K562 (cell line): ENCODE results near the gene PTGIR.

Experiments
- BRCA1 ChIP-seq, 2 experiments: fragments of 450-650 bp in 1 of 2; sonication (generic) in 1 of 2; formaldehyde crosslinking in 1 of 2; IDR thresholded peaks; 2 replicates each; pipeline versions ENCODE4 v1.5.0 to v1.6.1; 2017 to 2020; ENCODE audit warnings: mild to moderate bottlenecking in 1 of 2, missing genetic modification reagents in 1 of 2
- CBX5 ChIP-seq: IDR thresholded peaks from 2 replicates; pipeline ENCODE4 v1.6.1; 2014; ENCODE audit warnings: low read depth, borderline replicate concordance
- FOXM1 ChIP-seq, 2 experiments: fragments of 450-650 bp in 1 of 2; sonication (generic) in 1 of 2; formaldehyde crosslinking in 1 of 2; IDR thresholded peaks; 2 replicates each; pipeline versions ENCODE4 v1.6.1 to v1.9.0; 2017 to 2022; ENCODE audit warnings: low read depth in 2 of 2, mild to moderate bottlenecking in 2 of 2, missing genetic modification reagents in 1 of 2, moderate library complexity in 1 of 2
- HDAC6 ChIP-seq: IDR thresholded peaks from 2 replicates; pipeline ENCODE4 v1.6.1; 2012; ENCODE audit warnings: low read depth, mild to moderate bottlenecking, control low read depth, inconsistent platforms, low read length, moderate library complexity
- HDGF ChIP-seq: fragments of 450-650 bp; IDR thresholded peaks from 2 replicates; pipeline ENCODE4 v1.6.1; 2016
- ZBTB7A ChIP-seq: IDR thresholded peaks from 2 replicates; pipeline ENCODE4 v1.6.1; 2011; ENCODE audit warnings: low read depth, mild to moderate bottlenecking, low read length, moderate library complexity, borderline replicate concordance; ENCODE audit not compliant: control insufficient read depth
- TF ChIP-seq, protein P1 (sequence below), 3 experiments: fragments of 200-800 bp in 1 of 3; fragments of 250-450 bp in 1 of 3; fragments of 450-650 bp in 1 of 3; sonication (Bioruptor Pico) in 1 of 3; sonication (Bioruptor generic) in 1 of 3; formaldehyde crosslinking in 1 of 3; IDR thresholded peaks; 2 replicates each; pipeline versions ENCODE4 v1.6.1 to v1.8.0; 2016 to 2022; ENCODE audit warnings: mild to moderate bottlenecking in 2 of 3, missing genetic modification characterization in 2 of 3, missing compliant biosample characterization in 1 of 3, moderate library complexity in 1 of 3
- TF ChIP-seq, protein P2 (sequence below), 2 experiments: fragments of 450-650 bp; IDR thresholded peaks; 2 replicates each; pipeline ENCODE4 v1.6.1; 2016
- TF ChIP-seq, protein P3 (sequence below), 3 experiments: IDR thresholded peaks in 2 of 3; conservative IDR thresholded peaks in 1 of 3; 2 replicates each; pipeline ENCODE4 v1.5.1; 2011 to 2012; ENCODE audit warnings: low read length in 3 of 3, mild to moderate bottlenecking in 3 of 3, control low read depth in 2 of 3, improper control_type of control experiment in 1 of 3, inconsistent platforms in 1 of 3, low read depth in 1 of 3, mixed read lengths in 1 of 3, moderate library complexity in 1 of 3; ENCODE audit not compliant: insufficient read depth in 2 of 3

DNA sequence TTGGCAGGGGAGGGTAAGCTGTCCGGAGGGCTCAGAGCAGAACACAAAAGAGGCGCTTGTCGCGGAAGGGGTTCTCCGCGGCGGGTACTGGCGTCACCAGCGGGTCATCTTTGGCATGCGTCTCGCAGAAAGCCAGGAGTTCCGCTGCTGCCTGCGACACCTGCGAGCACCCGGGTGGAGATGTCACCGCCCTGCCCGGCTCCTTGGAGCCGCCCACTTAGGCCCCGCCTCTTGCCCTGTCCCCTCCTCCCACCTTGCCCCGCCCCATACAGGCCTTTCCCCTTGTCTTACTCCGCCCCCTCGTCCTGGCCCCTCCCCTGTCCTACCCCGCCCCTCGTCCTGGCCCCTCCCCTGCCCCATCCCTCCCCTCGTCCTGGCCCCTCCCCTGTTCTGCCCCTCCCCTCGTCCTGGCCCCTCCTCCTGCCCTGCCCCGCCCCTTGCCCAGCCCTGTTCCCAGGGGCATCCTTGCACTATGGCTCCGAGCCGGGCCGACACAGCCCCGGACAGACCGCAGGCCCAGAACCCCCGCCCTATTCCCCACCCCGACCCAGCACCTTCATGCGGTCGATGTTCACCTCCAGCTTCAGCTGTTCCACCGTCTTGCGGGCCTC lies 9.3 kb upstream of the PTGIR start:
- TF ChIP-seq, protein P1, sequence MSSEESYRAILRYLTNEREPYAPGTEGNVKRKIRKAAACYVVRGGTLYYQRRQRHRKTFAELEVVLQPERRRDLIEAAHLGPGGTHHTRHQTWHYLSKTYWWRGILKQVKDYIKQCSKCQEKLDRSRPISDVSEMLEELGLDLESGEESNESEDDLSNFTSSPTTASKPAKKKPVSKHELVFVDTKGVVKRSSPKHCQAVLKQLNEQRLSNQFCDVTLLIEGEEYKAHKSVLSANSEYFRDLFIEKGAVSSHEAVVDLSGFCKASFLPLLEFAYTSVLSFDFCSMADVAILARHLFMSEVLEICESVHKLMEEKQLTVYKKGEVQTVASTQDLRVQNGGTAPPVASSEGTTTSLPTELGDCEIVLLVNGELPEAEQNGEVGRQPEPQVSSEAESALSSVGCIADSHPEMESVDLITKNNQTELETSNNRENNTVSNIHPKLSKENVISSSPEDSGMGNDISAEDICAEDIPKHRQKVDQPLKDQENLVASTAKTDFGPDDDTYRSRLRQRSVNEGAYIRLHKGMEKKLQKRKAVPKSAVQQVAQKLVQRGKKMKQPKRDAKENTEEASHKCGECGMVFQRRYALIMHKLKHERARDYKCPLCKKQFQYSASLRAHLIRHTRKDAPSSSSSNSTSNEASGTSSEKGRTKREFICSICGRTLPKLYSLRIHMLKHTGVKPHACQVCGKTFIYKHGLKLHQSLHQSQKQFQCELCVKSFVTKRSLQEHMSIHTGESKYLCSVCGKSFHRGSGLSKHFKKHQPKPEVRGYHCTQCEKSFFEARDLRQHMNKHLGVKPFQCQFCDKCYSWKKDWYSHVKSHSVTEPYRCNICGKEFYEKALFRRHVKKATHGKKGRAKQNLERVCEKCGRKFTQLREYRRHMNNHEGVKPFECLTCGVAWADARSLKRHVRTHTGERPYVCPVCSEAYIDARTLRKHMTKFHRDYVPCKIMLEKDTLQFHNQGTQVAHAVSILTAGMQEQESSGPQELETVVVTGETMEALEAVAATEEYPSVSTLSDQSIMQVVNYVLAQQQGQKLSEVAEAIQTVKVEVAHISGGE (CRISPR knock-in tag; IDR thresholded peaks at IDR 0.05), result no peak
- no peak for TF ChIP-seq BRCA1 (IDR thresholded peaks at IDR 0.05)
- no peak for TF ChIP-seq BRCA1 (CRISPR knock-in tag; IDR thresholded peaks at IDR 0.05)
- TF ChIP-seq, protein P2, sequence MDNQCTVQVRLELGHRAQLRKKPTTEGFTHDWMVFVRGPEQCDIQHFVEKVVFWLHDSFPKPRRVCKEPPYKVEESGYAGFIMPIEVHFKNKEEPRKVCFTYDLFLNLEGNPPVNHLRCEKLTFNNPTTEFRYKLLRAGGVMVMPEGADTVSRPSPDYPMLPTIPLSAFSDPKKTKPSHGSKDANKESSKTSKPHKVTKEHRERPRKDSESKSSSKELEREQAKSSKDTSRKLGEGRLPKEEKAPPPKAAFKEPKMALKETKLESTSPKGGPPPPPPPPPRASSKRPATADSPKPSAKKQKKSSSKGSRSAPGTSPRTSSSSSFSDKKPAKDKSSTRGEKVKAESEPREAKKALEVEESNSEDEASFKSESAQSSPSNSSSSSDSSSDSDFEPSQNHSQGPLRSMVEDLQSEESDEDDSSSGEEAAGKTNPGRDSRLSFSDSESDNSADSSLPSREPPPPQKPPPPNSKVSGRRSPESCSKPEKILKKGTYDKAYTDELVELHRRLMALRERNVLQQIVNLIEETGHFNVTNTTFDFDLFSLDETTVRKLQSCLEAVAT (IDR thresholded peaks at IDR 0.05), result no peak
- no peak for TF ChIP-seq ZBTB7A
- TF ChIP-seq CBX5, result no peak
- TF ChIP-seq HDAC6, result no peak
- no peak for TF ChIP-seq FOXM1 (IDR thresholded peaks at IDR 0.05; ENCODE audit: low read depth)
- TF ChIP-seq FOXM1 (CRISPR knock-in tag; IDR thresholded peaks at IDR 0.05; ENCODE audit: low read depth), result no peak
- no peak for TF ChIP-seq HDGF
- TF ChIP-seq, protein P3, sequence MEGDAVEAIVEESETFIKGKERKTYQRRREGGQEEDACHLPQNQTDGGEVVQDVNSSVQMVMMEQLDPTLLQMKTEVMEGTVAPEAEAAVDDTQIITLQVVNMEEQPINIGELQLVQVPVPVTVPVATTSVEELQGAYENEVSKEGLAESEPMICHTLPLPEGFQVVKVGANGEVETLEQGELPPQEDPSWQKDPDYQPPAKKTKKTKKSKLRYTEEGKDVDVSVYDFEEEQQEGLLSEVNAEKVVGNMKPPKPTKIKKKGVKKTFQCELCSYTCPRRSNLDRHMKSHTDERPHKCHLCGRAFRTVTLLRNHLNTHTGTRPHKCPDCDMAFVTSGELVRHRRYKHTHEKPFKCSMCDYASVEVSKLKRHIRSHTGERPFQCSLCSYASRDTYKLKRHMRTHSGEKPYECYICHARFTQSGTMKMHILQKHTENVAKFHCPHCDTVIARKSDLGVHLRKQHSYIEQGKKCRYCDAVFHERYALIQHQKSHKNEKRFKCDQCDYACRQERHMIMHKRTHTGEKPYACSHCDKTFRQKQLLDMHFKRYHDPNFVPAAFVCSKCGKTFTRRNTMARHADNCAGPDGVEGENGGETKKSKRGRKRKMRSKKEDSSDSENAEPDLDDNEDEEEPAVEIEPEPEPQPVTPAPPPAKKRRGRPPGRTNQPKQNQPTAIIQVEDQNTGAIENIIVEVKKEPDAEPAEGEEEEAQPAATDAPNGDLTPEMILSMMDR (IDR thresholded peaks at IDR 0.05 in 2 of 3, conservative IDR thresholded peaks at IDR 0.05 in 1 of 3; ENCODE audit: insufficient read depth in 2 of 3, low read depth in 1 of 3, low read length in 3 of 3), result no peak
